Brain microvascular endothelial cell (primary cell): ENCODE data around the gene TADA2B.

ENCODE experiments used
- DNase-seq: peaks from one replicate; pipeline ENCODE4 v3.0.0-alpha.2; 2020
- H3K27ac ChIP-seq: fragments of 250-450 bp; sonication (Bioruptor Pico); 2 replicates; pipeline ENCODE4 v1.5.1; 2020; ENCODE audit warnings: mild to moderate bottlenecking, moderate library complexity
- H3K27me3 ChIP-seq: fragments of 250-450 bp; sonication (Bioruptor Pico); replicated peaks from 2 replicates; pipeline ENCODE4 v1.5.1; 2020; ENCODE audit warnings: mild to moderate bottlenecking
- H3K36me3 ChIP-seq: fragments of 250-450 bp; sonication (Bioruptor Pico); replicated peaks from 2 replicates; pipeline ENCODE4 v1.5.1; 2020; ENCODE audit warnings: mild to moderate bottlenecking
- H3K4me3 ChIP-seq: 2 replicates; pipeline ENCODE4 v1.5.1; 2011; ENCODE audit warnings: low read depth, mild to moderate bottlenecking, control low read depth, low read length, moderate library complexity
- in situ Hi-C: cut with HindIII; loops from 2 replicates; pipeline ENCODE4 v1.10.0; 2017; ENCODE audit warnings: low sequenced_read_pairs, low pct_ligation_motif_present
- TF ChIP-seq, protein P1 (sequence below): IDR thresholded peaks from 2 replicates; pipeline ENCODE4 v1.5.1; 2011; ENCODE audit warnings: low read depth, mild to moderate bottlenecking, moderate library complexity, low read length, control low read depth, inconsistent platforms; ENCODE audit errors: missing control alignments

TADA2B gene

DNA sequence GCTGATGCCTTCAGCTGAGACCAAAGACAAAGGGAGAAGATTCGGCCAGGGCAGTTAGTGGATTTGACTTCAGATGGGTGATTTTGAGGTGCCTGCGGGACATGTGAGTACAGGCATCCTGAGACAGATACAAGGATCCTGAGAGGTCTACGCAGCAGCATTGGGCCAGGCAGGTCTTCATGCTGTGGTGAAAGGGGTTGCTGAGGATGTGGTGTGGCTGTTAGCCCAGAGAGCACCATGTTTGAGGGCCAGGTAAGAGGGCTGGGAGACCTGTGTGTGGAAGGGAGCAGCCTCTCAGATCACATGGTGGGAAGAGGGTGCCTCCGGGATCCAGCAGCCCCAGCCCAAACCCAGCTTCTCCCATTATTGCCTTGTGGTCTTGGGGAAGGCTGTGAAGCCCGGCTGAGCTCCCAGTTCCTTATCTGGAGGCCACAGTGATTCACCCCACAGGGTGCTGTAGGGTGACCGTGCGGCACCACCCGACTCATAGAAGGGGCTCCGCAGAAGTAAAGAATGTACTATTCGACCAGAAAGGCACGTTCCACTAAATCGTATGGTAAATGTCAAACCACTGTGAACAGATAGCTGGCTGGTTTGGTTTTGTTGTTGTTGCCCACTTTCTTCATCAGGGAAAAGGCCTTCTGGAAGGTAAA lies 27.7 kb upstream of the TADA2B start:
- in situ Hi-C loops = no loop called here
- peak; percentile 15 for DNase-seq
- Histone ChIP-seq H3K36me3 (peaks cover 7% of the 10 kb centered on the region), H3K27ac (no peak overlapping the region), H3K27me3 (no peaks in the 10 kb centered on the region), H3K4me3 (no peak overlapping the region)
- TF ChIP-seq, protein P1, sequence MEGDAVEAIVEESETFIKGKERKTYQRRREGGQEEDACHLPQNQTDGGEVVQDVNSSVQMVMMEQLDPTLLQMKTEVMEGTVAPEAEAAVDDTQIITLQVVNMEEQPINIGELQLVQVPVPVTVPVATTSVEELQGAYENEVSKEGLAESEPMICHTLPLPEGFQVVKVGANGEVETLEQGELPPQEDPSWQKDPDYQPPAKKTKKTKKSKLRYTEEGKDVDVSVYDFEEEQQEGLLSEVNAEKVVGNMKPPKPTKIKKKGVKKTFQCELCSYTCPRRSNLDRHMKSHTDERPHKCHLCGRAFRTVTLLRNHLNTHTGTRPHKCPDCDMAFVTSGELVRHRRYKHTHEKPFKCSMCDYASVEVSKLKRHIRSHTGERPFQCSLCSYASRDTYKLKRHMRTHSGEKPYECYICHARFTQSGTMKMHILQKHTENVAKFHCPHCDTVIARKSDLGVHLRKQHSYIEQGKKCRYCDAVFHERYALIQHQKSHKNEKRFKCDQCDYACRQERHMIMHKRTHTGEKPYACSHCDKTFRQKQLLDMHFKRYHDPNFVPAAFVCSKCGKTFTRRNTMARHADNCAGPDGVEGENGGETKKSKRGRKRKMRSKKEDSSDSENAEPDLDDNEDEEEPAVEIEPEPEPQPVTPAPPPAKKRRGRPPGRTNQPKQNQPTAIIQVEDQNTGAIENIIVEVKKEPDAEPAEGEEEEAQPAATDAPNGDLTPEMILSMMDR = no peak

DNA sequence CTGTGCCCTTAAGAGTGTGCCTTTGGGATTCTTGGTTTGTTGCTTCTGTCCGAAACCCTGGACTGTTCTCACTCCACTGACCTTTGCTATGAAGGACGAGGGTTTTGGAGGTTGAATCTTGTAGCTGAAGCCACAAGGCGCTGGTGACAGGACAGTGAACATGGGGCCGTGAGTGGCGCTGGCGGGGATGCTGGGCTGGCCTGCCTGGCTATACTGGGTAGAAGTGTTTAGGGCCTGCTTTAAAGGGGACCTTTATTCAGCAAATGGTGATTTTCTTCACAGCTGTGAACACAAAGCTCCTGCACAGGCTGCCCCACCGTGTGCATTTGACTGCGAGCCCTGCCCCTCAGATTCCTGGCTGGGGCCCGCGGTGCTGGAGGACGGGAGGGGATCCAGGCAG lies 27.1 kb upstream of the TADA2B start:
- TF ChIP-seq, protein P1 = no peak
- DNase-seq = no peak
- Histone ChIP-seq H3K27me3 (no peaks in the 10 kb centered on the region), H3K36me3 (peaks cover 2% of the 10 kb centered on the region), H3K4me3 (no peak overlapping the region), H3K27ac (no peak overlapping the region)
- in situ Hi-C loops = no loop called here

DNA sequence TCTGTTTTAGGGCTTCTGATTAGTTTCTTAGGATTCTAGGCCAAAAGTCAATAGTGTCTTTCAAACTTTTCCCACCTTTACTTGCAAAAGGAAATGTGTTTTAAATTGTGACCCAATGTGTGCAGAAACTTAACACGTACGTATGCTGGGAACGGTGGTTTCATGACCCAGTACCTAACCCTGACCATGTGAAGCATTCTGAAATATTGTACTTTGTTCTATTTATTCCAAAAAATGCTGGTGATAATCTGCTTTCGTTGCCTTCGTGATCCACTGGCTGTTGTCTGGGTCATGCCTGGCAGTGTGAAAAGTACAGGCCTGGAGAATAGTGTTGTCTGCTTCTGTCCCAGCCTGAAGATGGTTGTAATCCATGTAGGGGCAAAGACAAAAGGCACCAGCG lies 26.7 kb upstream of the TADA2B start:
- H3K27ac ChIP-seq = no peak overlapping the region
- in situ Hi-C loops = no loop called here
- TF ChIP-seq, protein P1 = no peak
- no peaks in the 10 kb centered on the region for H3K27me3 ChIP-seq
- no peak overlapping the region for H3K4me3 ChIP-seq
- peaks cover 2% of the 10 kb centered on the region for H3K36me3 ChIP-seq
- DNase-seq = no peak

DNA sequence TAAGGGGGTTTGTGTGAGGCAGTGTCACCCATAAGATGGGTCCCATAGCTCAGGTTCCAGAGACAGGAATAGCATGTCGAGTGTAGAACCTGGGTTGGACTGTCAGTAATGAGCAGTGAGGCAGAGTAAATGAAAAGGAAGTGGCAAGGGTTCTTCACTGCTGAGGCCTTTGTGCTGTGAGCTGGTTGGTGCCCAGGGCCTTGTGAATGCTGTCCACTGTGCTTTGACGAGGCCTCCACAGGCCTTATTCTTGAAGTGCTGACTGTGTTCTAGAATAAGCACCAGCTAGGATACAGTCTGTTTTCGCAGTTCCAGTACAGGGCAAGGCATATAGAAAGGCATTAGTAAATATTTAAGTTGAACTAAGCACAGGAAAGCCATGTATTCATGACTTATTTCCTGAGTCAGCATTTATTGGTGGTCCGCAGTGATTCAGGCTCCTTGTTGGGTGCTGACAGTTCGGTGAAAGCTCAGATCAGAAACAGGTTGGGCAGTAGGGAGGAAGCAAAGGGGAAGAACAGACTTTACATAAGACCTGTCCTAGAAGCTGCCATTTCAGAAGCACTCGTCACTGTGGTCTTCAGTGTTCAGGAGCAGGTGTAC lies 25.6 kb upstream of the TADA2B start:
- Histone ChIP-seq H3K27ac (no peak overlapping the region), H3K27me3 (no peaks in the 10 kb centered on the region), H3K4me3 (no peak overlapping the region), H3K36me3 (peaks cover 2% of the 10 kb centered on the region)
- TF ChIP-seq, protein P1 = no peak
- no peak for DNase-seq
- in situ Hi-C loops = no loop called here

DNA sequence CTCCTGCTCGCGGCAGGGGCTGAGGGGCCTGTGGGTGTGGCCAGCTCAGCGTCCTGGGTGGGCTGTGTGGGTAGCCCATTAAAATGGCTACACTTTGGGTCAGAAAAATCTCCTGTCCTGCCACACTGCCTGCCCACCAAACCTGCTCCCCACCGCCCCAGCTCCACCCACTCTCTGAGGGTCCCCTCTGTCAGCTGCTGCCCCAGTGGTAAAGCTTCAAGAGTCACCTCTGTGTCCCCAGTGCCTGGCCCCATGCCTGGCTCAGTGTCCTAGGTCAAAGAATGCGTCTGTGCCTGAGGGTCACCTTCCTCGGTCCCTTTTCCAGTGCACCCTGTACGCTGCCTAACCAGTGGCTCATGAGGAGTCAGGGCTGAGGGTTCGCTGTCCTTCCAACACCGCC lies 24.9 kb upstream of the TADA2B start:
- in situ Hi-C loops = no loop called here
- H3K27me3 ChIP-seq = no peaks in the 10 kb centered on the region
- H3K27ac ChIP-seq = no peak overlapping the region
- peaks cover 2% of the 10 kb centered on the region for H3K36me3 ChIP-seq
- DNase-seq = no peak
- TF ChIP-seq, protein P1 = no peak
- no peak overlapping the region for H3K4me3 ChIP-seq

DNA sequence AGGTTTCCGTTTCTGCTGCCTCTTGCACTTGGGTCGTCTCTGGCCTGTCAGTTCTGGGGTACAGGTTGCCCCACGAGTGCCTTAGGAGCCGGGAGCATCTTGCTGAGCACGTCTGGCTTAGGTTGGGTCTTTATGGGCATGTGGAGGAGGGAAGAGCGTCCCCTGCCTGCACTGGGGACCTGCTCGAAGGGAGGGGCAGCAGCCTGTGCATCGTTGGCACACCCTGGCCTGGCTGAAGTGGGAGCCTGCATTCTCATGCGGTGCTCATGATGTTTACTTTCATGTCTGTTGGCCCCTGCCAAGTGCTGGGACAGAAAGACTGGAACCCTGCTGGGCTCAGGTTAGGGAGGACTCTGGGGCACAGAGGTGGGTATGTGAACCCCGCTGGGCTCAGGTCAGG lies 23.8 kb upstream of the TADA2B start:
- TF ChIP-seq, protein P1 = no peak
- no peaks in the 10 kb centered on the region for H3K27me3 ChIP-seq
- H3K36me3 ChIP-seq = peaks cover 2% of the 10 kb centered on the region
- no peak overlapping the region for H3K4me3 ChIP-seq
- DNase-seq = no peak
- no peak overlapping the region for H3K27ac ChIP-seq
- in situ Hi-C loops = no loop called here
